Measurements from ENCODE around the gene THRA. TPM values are rescaled to one million over a fixed set of nuclear protein-coding genes. Genes with fewer than 3 reads are reported as not detected.

The THRA gene
- total RNA-seq, 1 donor from 2014 or later, result 13.6 TPM

DNA sequence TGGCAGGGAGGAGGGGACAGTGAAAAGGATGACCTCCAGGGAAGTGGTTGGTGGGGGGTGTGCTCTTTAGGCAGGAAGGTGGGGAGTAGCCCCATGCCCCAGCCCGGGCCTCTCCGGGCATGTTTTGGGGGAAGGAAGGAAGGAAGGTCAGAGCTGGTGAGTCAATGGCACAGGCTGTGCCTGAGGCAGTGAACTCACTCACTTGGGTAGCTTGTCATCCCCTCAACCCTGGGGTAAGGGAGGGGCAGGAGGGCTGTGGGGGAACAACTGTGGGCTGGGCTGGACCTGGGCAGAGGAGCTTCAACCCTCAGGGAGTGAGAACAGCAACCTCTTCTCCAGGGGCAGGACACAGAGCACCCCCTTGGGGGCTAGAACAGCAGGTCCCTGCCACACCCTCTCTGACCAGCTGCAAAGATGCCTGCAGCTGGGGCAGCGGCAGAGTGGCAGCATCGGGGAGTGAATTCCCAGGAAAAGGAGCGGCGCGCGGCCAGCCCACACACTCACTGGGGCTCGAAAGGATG is 41.3 kb upstream of the THRA start:
- Mint-ChIP-seq H3K27me3 (ENCODE audit: unreplicated experiment) (peaks cover 5% of the 10 kb centered on the region), H3K4me1 (ENCODE audit: unreplicated experiment) (no peaks in the 10 kb centered on the region), H3K36me3 (ENCODE audit: low read depth, unreplicated experiment) (peaks cover 40% of the 10 kb centered on the region), H3K9me3 (ENCODE audit: unreplicated experiment) (no peaks in the 10 kb centered on the region), H3K27ac (ENCODE audit: unreplicated experiment) (no peak overlapping the region), H3K4me3 (ENCODE audit: unreplicated experiment) (no peak overlapping the region)
- no peak for TF ChIP-seq CTCF (IDR thresholded peaks at IDR 0.05; ENCODE audit: unreplicated experiment)
- no peak for DNase-seq (ENCODE audit: low spot score)

GRCh38 chr17:40022497-40022896 is 40.3 kb upstream of the THRA start:
- DNase-seq (ENCODE audit: low spot score), result no peak
- H3K36me3 Mint-ChIP-seq (ENCODE audit: low read depth, unreplicated experiment), result peaks cover 40% of the 10 kb centered on the region
- H3K27ac Mint-ChIP-seq (ENCODE audit: unreplicated experiment), result no peak overlapping the region
- no peaks in the 10 kb centered on the region for H3K9me3 Mint-ChIP-seq (ENCODE audit: unreplicated experiment)
- H3K27me3 Mint-ChIP-seq (ENCODE audit: unreplicated experiment), result peaks cover 5% of the 10 kb centered on the region
- H3K4me1 Mint-ChIP-seq (ENCODE audit: unreplicated experiment), result no peaks in the 10 kb centered on the region
- no peak overlapping the region for H3K4me3 Mint-ChIP-seq (ENCODE audit: unreplicated experiment)
- no peak for TF ChIP-seq CTCF (IDR thresholded peaks at IDR 0.05; ENCODE audit: unreplicated experiment)

DNA sequence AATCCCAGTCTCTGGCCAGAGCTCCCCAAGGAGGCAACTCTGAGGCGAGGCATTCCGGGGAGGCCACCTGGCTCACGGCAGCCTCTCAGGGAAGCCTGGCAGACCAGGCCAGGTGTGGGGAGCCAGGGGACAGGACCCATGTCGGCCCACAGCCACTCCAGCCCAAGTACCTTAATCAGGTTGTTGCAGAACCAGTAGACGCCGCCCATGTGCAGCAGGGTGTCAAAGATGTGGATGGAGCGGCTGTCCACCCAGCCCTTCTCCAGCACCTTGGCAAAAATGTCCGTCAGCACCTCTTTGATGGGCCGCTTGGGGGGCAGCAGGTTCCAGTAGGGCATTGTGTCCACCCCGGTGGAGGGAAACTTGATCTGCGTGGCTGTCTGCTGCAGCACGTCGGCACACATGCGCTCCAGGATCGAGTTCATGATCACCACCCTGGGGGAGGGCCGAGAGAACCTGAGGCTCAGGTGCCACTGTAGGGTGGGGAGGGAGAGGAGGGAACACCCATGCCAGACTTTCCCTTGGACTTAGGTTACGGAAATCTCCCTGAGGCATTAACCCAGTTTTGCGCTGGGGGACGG is 39.7 kb upstream of the THRA start:
- no peak for DNase-seq (ENCODE audit: low spot score)
- H3K4me1 Mint-ChIP-seq (ENCODE audit: unreplicated experiment), result no peaks in the 10 kb centered on the region
- H3K4me3 Mint-ChIP-seq (ENCODE audit: unreplicated experiment), result no peak overlapping the region
- H3K27ac Mint-ChIP-seq (ENCODE audit: unreplicated experiment), result no peak overlapping the region
- TF ChIP-seq CTCF (IDR thresholded peaks at IDR 0.05; ENCODE audit: unreplicated experiment), result no peak
- H3K36me3 Mint-ChIP-seq (ENCODE audit: low read depth, unreplicated experiment), result peaks cover 36% of the 10 kb centered on the region
- peaks cover 5% of the 10 kb centered on the region for H3K27me3 Mint-ChIP-seq (ENCODE audit: unreplicated experiment)
- no peaks in the 10 kb centered on the region for H3K9me3 Mint-ChIP-seq (ENCODE audit: unreplicated experiment)

DNA sequence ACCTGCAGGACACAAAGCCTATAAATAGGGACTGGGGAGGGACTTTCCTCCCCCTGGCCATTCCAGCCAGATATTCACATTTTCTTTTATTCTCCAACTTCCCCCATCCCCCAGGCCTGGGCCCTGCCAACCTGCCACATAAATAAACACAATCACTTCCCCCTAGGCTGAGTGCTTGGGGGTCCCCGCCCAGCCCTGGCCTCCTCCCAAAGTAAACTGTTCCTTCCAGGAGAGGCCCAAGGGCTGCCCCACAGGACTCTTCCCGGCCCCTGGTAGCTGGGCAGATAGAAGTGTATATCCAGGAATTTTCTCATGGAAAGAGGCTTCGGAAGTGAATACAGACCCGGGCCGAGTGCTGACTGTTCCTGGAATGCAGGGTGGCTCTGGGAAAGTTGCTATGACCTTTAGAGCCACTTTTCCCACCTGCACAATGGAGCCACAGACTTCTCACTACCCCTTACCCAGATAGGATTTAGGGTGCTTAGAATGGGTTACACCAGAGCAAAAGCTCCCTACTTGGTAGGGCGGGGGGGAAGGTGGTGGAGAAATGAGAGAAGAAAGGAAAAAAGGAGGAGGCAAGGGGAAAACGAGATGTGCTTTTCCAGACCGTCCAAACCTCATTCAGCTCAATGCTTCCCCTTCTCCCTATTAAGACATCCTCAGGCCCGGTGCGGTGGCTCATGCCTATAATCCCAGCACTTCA is 39.0 kb upstream of the THRA start:
- no peak for DNase-seq (ENCODE audit: low spot score)
- Mint-ChIP-seq H3K4me3 (ENCODE audit: unreplicated experiment) (no peak overlapping the region), H3K9me3 (ENCODE audit: unreplicated experiment) (no peaks in the 10 kb centered on the region), H3K27me3 (ENCODE audit: unreplicated experiment) (peaks cover 5% of the 10 kb centered on the region), H3K36me3 (ENCODE audit: low read depth, unreplicated experiment) (peaks cover 40% of the 10 kb centered on the region), H3K4me1 (ENCODE audit: unreplicated experiment) (no peaks in the 10 kb centered on the region), H3K27ac (ENCODE audit: unreplicated experiment) (no peak overlapping the region)
- no peak for TF ChIP-seq CTCF (IDR thresholded peaks at IDR 0.05; ENCODE audit: unreplicated experiment)

DNA sequence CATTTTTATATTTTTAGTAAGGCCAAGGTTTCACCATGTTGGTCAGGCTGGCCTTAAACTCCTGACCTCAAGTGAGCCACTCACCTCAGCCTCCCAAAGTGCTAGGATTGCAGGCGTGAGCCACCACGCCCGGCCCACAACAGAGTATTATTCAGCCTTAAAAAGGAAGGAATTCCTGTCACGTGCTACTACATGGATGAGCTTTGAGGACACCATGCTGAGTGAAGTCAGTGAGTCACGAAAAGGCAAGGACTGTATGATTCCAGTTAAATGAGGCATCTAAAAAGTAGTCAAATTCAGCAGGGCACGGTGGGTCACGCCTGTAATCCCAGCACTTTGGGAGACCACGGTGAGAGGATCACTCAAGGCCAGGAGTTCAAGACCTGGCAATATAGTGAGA is 37.9 kb upstream of the THRA start:
- no peak overlapping the region for H3K27ac Mint-ChIP-seq (ENCODE audit: unreplicated experiment)
- H3K36me3 Mint-ChIP-seq (ENCODE audit: low read depth, unreplicated experiment), result peaks cover 46% of the 10 kb centered on the region
- no peak for DNase-seq (ENCODE audit: low spot score)
- H3K27me3 Mint-ChIP-seq (ENCODE audit: unreplicated experiment), result peaks cover 3% of the 10 kb centered on the region
- H3K9me3 Mint-ChIP-seq (ENCODE audit: unreplicated experiment), result no peaks in the 10 kb centered on the region
- no peaks in the 10 kb centered on the region for H3K4me1 Mint-ChIP-seq (ENCODE audit: unreplicated experiment)
- H3K4me3 Mint-ChIP-seq (ENCODE audit: unreplicated experiment), result no peak overlapping the region
- no peak for TF ChIP-seq CTCF (IDR thresholded peaks at IDR 0.05; ENCODE audit: unreplicated experiment)

Measured in endothelial cell (in vitro differentiated cells).